ENCODE data around the gene TTC28.

DNA sequence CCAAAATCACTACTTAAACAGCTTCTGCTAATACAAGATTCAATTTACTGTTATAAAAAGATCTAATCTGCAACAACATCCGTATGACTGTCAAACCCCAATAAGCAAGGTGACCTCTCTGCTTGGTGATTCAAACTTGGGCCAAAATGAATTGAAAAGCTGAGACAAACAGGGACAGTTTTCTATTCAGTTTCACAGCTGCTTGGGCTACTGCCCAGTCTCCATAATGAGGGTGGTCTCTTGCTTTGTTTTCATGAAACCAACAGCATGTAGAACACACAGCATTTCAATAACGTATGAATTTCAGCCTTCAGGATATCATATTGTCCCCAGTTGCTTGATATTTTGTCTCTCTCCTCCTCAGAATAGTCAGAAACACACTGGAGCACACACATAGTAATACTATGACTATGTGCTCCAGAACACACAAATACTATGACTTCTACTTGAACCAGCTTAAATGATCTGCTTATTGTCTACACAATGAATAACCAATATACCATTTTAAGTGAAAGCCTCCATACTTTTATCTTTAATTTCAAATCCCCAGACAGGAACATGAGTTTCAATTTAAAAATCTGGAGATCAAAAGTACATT, 285.0 kb downstream of the TTC28 start:
- TF ChIP-seq CTCF (IDR thresholded peaks at IDR 0.05) (no peak), POLR2A (IDR thresholded peaks at IDR 0.05) (no peak)
